HEK293T (cell line): ENCODE results near the gene WDR64.

Source experiments
- ELF4 ChIP-seq: fragments of 450-650 bp; IDR thresholded peaks from 2 replicates; pipeline ENCODE4 v1.6.1; 2017; ENCODE audit warnings: antibody characterized with exemption
- FOXA1 ChIP-seq: fragments of 450-650 bp; IDR thresholded peaks from 2 replicates; pipeline ENCODE4 v1.6.1; 2016; ENCODE audit warnings: mild to moderate bottlenecking
- HDGF ChIP-seq: fragments of 450-650 bp; IDR thresholded peaks from 2 replicates; pipeline ENCODE4 v1.6.1; 2017; ENCODE audit warnings: antibody characterized with exemption, borderline replicate concordance
- L3MBTL2 ChIP-seq: fragments of 450-650 bp; conservative IDR thresholded peaks from 2 replicates; pipeline ENCODE4 v1.6.1; 2016; ENCODE audit warnings: mild to moderate bottlenecking
- PKNOX1 ChIP-seq: fragments of 450-650 bp; IDR thresholded peaks from 2 replicates; pipeline ENCODE4 v1.6.1; 2016
- SUZ12 ChIP-seq: fragments of 450-650 bp; IDR thresholded peaks from 2 replicates; pipeline ENCODE4 v1.6.1; 2016; ENCODE audit warnings: mild to moderate bottlenecking
- TARDBP ChIP-seq: fragments of 450-650 bp; IDR thresholded peaks from 2 replicates; pipeline ENCODE4 v1.6.1; 2016
- ZNF384 ChIP-seq: fragments of 450-650 bp; IDR thresholded peaks from 2 replicates; pipeline ENCODE4 v1.6.1; 2016

DNA sequence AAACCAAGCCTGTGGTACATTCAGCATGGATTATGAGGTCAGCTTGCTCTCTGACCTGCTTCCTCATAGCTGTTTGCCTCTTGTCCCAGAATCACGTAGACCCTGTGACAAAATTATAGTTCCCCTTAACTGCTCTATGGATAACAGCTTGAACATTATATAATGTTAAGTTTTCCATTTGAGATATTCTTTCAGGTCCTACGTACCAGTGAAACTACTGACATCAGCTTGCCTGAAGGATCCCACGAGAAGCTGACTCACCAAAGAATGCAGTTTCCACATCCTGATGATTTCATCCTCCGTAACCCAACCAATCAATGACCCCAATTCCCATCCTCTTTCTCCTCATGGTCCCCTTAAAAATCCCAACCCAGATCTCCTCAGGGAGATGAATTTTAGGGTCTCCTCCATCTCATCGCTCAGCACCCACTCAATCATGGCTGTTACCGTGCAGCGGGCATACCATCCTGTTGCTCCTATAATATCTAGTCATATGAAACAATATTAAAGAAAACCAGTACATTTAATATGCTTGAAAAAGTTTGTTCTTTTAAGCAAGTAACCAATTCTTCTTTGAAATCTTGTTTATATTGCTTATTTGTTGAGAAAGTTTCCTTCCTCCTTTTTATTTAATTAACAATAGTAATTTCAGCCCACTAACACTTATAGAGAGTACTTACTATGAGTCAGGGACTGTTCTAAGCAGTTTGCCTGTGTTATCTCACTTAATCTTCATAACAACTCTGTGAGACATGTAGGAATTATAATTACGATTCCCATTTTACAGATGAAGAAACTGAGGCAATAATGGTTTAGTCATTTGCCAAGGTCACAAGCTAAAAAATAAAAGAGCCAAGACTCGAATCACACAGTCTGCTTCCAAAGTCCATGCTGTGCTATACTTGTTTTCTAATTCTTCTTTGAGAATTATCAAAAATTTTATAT lies 39.3 kb upstream of the WDR64 start:
- TF ChIP-seq ZNF384, result no peak
- TF ChIP-seq TARDBP, result no peak
- TF ChIP-seq HDGF, result no peak
- no peak for TF ChIP-seq L3MBTL2
- no peak for TF ChIP-seq ELF4
- no peak for TF ChIP-seq FOXA1
- TF ChIP-seq PKNOX1, result no peak
- no peak for TF ChIP-seq SUZ12
